Activated T-helper 1 cell treated with anti-CD3 and anti-CD28 coated beads, Interleukin-12 subunit alpha, Interleukin-12 subunit beta, Interleukin-2, Interleukin-4 antibody, amounts not matched to agents 30 ng/mL and 10 ng/mL and 1 ng/mL, durations not matched to agents 14 hours and 24 hours and 36 hours (primary cell): Measurements from ENCODE around the gene WDR89. TPM values are rescaled to one million over a fixed set of nuclear protein-coding genes. Genes with fewer than 3 reads are reported as not detected.

Source experiments
- DNase-seq: peaks from one replicate; pipeline ENCODE4 v3.0.0; 2021; ENCODE audit warnings: low spot score
- H3K27ac Mint-ChIP-seq: one replicate; pipeline ENCODE4 v1.8.0; 2021; ENCODE audit warnings: mild to moderate bottlenecking, mixed read lengths
- H3K27me3 Mint-ChIP-seq: one replicate; pipeline ENCODE4 v1.8.0; 2022; ENCODE audit warnings: mild to moderate bottlenecking, moderate library complexity, mixed read lengths; ENCODE audit not compliant: insufficient read depth
- H3K36me3 Mint-ChIP-seq: one replicate; pipeline ENCODE4 v1.8.0; 2021; ENCODE audit warnings: low read depth, mixed read lengths
- H3K4me1 Mint-ChIP-seq: one replicate; pipeline ENCODE4 v1.8.0; 2021; ENCODE audit warnings: low read depth, mixed read lengths
- H3K4me3 Mint-ChIP-seq: one replicate; pipeline ENCODE4 v1.8.0; 2021; ENCODE audit warnings: mild to moderate bottlenecking, moderate library complexity, mixed read lengths
- H3K9me3 Mint-ChIP-seq: one replicate; pipeline ENCODE4 v1.8.0; 2021; ENCODE audit warnings: mixed read lengths
- intact Hi-C: fragments of 100-400 bp; cut with micrococcal nuclease; formaldehyde crosslinking; loops from one replicate; pipeline ENCODE4 v1.15.1; 2024
- total RNA-seq: library from RNA; stranded (reverse); gene quantifications from 2 replicates; pipeline ENCODE4 v1.2.3, GENCODE V29; 2022

The WDR89 gene
- total RNA-seq, 1 donor from 2014 or later: 26.8 TPM

- Mint-ChIP-seq H3K4me3 (no peak overlapping the region), H3K4me1 (no peaks in the 10 kb centered on the region), H3K27me3 (peaks cover 14% of the 10 kb centered on the region), H3K27ac (no peak overlapping the region), H3K9me3 (no peaks in the 10 kb centered on the region), H3K36me3 (no peaks in the 10 kb centered on the region)
- intact Hi-C loops: no loop called here
- no peak for DNase-seq
Measured at GRCh38 chr14:63563370-63564026, 78.2 kb downstream of the WDR89 start.

GRCh38 chr14:63562405-63562804, 79.3 kb downstream of the WDR89 start:
- Mint-ChIP-seq H3K9me3 (no peaks in the 10 kb centered on the region), H3K27ac (no peak overlapping the region), H3K4me1 (no peaks in the 10 kb centered on the region), H3K27me3 (peaks cover 16% of the 10 kb centered on the region), H3K4me3 (no peak overlapping the region), H3K36me3 (no peaks in the 10 kb centered on the region)
- DNase-seq: no peak
- intact Hi-C loops: no loop called here

DNA sequence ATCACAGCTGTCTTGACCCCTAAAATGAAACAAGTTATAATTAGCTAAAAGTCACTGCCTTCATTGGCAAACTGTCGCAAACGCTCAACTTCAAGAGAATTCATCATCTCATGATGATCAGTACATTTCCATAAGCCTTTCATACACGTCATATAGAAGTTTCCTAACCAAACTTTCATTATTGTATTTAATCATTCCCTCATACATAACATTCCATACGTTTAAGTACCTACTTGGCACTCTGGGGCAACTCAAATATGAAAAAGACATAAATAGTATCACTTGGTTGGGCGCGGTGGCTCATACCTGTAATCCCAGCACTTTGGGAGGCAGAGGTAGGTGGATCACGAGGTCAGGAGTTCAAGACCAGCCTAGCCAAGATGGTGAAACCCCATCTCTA, 86.1 kb downstream of the WDR89 start:
- Mint-ChIP-seq H3K36me3 (no peaks in the 10 kb centered on the region), H3K4me3 (no peak overlapping the region), H3K4me1 (peaks cover 5% of the 10 kb centered on the region), H3K9me3 (no peaks in the 10 kb centered on the region), H3K27ac (no peak overlapping the region), H3K27me3 (peaks cover 10% of the 10 kb centered on the region)
- no peak for DNase-seq
- intact Hi-C loops: no loop called here

DNA sequence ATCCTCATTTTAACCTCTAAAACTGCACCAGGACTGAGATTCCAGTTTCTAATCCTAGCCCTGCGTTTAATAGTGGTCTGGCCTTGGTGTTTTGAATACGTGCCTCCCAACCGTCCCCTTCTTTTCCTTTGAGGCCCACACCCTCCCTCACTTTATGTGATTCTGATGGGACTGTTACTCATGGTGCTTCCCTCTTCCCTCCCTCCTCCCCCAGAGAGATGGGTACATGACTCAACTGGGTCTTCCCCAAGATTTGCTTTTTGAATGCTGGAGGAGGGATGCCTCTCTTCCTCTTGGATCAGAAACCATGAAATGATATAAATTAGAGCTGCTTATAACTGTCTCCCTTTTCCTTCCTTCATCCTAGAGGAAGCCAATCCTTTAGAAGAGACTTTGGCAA, 90.3 kb downstream of the WDR89 start:
- Mint-ChIP-seq H3K4me1 (peaks cover 5% of the 10 kb centered on the region), H3K36me3 (no peaks in the 10 kb centered on the region), H3K27me3 (peaks cover 11% of the 10 kb centered on the region), H3K9me3 (no peaks in the 10 kb centered on the region), H3K4me3 (no peak overlapping the region), H3K27ac (no peak overlapping the region)
- intact Hi-C loops: no loop called here
- no peak for DNase-seq

GRCh38 chr14:63547798-63548335, 93.8 kb downstream of the WDR89 start:
- Mint-ChIP-seq H3K36me3 (peaks cover 2% of the 10 kb centered on the region), H3K27ac (no peak overlapping the region), H3K9me3 (no peaks in the 10 kb centered on the region), H3K4me1 (peaks cover 17% of the 10 kb centered on the region), H3K27me3 (peaks cover 11% of the 10 kb centered on the region), H3K4me3 (no peak overlapping the region)
- intact Hi-C loops: loop anchor here (10.0 kb wide), 1 partner anchor 957 kb away; the partner anchor contains the start of genes ZBTB1 and ZBTB25
- DNase-seq: no peak

Other genes with a start within 250 kb of the WDR89 start
- gene PPP2R5E, start 98.5 kb downstream of the WDR89 start, total RNA-seq: 46.3 and 47.6 TPM in 2 replicates
- gene SGPP1, start 86.2 kb upstream of the WDR89 start, total RNA-seq: 14.7 and 14.8 TPM in 2 replicates
- gene SYNE2, start 211.1 kb upstream of the WDR89 start, total RNA-seq: 25.1 and 26.9 TPM in 2 replicates